Right ventricle myocardium inferior (tissue), 1 donor: Measurements from ENCODE around the gene SYNE1. TPM values are rescaled to one million over a fixed set of nuclear protein-coding genes. Genes with fewer than 3 reads are reported as not detected.
A peak's percentile ranks its signal among the peaks of the same experiment; 100 is the strongest.

Source experiments
- ATAC-seq: fragments of 200-7000 bp; cut with Tn5 transposase; one replicate; pipeline ENCODE4 v1.9.1; 2020; ENCODE audit warnings: mild to moderate bottlenecking, moderate library complexity
- DNase-seq: peaks from one replicate; pipeline ENCODE4 v3.0.0; 2021; ENCODE audit errors: missing footprints
- intact Hi-C: fragments of 100-400 bp; cut with DNase I; formaldehyde crosslinking; loops from one replicate; pipeline ENCODE4 v1.11.0; 2022
- total RNA-seq: library from RNA; stranded (reverse); fragmentation: NEBNext Ultra II Directional; extraction: Animal tissue kit (Norgen Biotek cat#: 25700); gene quantifications from one replicate; pipeline ENCODE4 v1.2.1, GENCODE V29; 2021
- donor health status: DM: no; HTN: yes; CAD: no; lungs with severe emphysema.

Gene SYNE1
- total RNA-seq, 1 donor from 2014 or later: 84.2 TPM

DNA sequence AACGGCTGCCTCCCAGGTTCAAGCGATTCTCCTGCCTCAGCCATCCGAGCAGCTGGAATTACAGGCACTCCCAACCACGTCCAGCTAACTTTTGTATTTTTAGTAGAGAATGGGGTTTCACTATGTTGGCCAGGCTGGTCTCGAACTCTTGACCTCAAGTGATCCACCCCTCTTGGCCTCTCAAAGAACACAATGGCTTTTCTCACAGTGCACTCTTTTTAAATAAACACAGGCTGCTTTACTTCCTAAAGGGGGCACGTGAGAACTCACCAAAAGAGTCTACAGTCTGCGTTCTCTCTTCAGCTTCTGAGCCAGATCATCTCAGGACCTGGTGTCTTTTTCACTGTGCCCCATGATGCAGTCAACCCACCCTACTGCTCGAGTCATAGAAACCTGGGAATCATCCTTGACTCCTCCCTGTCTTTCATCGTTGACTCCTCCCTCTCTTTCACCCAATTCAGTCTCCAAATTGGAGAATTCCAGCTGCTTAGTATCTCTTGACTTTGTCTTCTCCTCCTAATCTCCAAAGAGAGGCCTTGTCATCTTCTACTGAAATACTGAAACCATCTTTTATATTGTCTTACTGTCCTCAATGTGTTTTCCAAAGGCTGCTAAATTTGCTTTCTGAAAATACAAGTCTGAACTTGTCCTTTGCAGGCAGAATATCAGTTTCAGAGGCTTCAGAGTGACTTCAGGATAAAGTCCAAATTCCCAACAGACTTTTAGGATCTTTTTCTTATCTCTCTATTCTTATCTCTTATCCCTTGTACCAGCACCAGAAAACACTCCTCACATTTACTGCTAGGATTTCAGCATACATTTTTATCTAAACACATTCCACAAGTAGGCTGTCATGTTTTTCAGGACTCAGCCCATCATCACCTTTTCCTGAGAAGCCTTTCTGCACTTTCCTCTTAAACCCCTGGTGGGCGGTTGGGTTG lies 323.4 kb downstream of the SYNE1 start:
- ATAC-seq (peak; percentile 54), DNase-seq (no peak)
- intact Hi-C loops: no loop called here

DNA sequence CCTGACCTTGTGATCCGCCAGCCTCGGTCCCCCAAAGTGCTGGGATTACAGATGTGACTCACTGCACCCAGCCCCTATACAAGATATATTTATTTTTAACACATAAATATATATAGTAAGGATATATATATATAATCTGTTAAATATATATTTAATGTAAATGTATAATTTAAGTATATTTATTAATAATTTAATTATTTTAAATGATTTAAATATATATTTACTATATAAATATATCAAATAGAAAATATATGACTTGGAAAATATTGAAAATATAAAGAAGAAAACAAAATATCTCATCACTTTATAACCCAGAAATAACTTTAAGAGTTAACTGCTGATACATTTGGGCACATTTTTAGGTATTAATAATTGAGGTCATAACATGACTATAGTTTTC lies 324.7 kb downstream of the SYNE1 start:
- intact Hi-C loops: no loop called here
- ATAC-seq (no peak), DNase-seq (no peak)

DNA sequence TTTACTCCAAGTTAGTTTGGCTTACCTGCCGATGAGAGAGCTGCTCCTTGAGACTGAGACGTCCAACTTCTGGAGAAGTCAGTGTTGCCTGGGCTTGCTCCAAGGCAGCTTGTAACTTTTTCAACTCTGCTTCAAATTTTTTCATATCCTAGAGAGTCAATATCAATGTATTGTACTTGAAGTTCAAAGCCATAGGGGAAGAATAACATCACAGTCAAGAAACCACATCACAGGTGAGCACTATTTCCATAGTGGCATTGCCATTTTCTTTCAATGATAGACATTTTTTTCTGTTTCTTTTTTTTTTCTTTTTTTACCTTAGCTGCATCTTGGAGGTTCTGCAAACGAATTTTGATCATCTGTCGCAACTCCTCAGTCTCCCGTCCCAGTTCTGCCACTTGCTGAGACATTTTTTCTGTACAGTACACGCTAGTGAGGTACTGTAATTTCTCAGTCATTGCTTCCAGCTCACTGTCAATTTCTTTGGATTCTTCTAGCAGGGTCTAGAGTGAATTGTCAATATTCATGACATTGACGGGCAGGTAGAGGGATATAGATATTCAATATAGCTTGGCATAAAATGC lies 326.7 kb downstream of the SYNE1 start:
- ATAC-seq: no peak
- intact Hi-C loops: no loop called here
- DNase-seq: no peak

DNA sequence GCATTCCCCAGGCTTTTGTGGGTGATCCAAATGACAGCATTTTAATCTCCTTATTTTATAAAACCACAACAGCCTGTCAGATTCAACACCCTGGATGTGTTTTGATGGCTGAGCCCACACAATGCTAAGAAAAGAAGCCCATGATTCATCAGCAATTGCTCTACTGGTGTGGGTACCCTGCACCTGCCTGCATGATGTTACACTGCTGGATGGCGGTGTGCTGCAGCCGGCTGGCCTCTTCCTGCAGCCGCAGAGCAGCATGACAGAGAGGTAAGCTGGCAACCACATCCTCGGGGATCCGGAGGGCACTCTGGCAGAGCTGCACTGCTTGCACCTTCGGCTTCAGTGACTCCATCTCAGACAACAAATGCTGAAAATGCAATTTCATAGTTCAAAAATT lies 327.5 kb downstream of the SYNE1 start:
- ATAC-seq: no peak
- intact Hi-C loops: no loop called here
- no peak for DNase-seq

GRCh38 chr6:152309006-152309405 lies 328.2 kb downstream of the SYNE1 start:
- ATAC-seq (no peak), DNase-seq (no peak)
- intact Hi-C loops: no loop called here

DNA sequence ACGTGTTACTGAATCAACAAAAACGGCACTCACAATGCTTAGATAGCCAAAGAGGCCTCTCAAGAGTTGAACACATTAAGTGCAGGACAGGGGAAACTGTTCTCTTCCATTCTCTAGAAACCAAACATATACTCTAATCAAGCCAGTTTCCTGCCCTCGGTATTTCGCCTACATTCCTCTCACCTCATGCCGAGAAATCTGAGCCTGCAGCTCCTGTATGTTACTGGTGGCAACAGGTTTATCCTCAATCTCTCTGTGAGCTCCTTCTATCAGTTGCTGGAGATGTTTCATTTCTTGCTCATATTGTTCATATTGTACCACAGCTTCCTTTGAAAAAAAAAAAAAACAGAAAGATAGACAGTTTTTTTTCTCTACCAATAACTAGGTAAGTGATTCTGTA lies 328.9 kb downstream of the SYNE1 start:
- ATAC-seq (no peak), DNase-seq (no peak)
- intact Hi-C loops: no loop called here

DNA sequence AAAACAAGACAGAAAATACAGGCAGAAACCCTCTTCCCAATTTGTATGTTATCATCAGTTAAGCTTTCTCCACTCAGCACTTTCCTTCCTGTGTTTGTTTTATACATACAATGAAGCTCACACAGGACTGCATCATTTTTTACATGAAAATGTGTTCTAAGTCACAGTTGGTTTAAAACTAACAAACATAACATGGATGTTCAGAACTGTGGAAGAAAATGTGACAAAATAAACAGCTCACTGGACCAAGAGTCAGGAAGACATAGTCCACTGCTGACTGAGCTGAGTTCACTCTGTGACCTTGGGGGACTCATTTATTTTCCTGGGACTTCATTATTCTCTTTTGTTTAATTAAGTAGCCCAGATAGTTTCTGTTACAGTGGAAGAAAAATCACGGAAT lies 331.5 kb downstream of the SYNE1 start:
- intact Hi-C loops: no loop called here
- no peak for DNase-seq
- no peak for ATAC-seq

GRCh38 chr6:152301765-152302568 lies 335.2 kb downstream of the SYNE1 start:
- intact Hi-C loops: no loop called here
- DNase-seq (peak; percentile 93), ATAC-seq (peak; percentile 97)

DNA sequence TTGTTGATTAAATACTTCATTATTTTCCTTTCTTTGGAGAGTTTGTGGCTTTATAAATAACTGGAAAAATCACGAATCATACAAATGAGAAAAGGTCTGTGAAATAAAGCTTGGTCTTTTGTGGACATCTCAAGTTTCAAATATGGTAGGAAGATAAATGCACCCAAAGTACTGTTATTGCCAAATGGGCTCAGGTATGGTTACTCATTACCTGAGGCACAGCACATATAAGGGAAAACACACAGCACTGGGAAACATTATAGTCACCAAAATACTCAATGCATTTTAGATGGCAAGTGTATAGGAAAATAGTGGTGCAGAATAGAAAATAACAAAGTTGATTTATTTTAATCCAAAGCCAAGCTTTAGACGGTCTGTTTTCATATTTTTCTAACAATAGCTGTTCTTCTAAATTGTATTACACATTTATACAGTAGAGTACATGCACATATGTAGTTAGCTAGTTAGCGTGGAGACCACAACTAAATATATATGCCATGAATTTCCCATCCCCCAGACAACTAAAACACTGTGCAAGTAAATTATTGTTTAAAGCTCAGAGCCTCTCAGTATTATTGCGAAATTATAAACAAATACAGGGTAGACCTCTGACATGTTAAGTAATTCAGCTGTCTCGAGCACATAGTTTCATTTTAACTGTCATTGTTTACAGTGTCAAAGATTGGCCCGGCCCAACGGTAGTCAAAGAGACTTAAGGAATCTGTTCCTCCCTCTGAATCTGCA lies 336.0 kb downstream of the SYNE1 start:
- ATAC-seq (peak; percentile 56), DNase-seq (no peak)
- intact Hi-C loops: no loop called here

- DNase-seq (no peak), ATAC-seq (no peak)
- intact Hi-C loops: no loop called here
Measured at GRCh38 chr6:152300517-152300916, 336.6 kb downstream of the SYNE1 start.

DNA sequence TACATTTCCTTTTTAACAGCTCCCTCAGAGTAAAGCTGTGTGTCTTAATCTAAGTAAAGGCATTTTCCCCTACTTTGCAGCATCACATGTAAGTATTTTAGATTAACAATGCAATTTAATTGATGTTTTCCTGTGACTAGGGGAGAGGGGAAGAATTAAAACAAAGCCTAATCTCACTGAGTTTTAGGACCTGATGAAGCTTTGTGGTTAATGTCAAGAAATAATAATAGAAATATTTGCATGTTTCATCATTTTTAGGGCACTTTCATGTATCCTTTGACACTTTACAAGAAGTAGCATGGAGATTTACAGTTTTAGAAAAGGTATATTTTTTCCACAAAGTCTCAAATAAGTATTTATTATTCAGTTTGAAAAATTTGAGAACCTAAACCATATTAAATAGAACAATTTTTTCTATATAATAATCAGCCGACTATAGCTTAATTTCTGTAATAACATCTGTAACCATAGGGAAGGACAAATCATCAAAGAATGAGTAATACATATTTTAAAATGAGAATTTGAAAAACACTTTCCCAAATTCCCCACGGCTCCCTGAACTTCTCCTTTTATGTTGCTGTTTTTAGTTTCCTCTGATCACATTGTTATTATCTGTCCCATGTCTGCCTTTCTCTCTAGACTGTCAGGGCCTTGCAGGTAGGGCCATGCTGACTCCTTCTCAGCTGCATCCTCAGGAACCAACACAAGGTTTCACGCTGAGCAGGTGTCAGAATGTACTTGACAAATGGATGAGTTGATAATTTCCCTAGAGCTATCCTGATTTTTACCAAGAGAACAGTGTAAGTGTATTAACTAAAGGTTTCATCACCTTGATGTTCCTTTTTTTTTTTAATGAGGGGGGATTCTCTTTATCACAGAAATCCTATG lies 338.1 kb downstream of the SYNE1 start:
- no peak for DNase-seq
- intact Hi-C loops: no loop called here
- ATAC-seq: no peak

- no peak for ATAC-seq
- intact Hi-C loops: no loop called here
Measured at GRCh38 chr6:152298055-152298647, 339.0 kb downstream of the SYNE1 start.

GRCh38 chr6:152296648-152297376 lies 340.4 kb downstream of the SYNE1 start:
- DNase-seq (no peak), ATAC-seq (peak; percentile 44)
- intact Hi-C loops: no loop called here

More at GRCh38 chr6:152298055-152298647, 339.0 kb downstream of the SYNE1 start:
- no peak for DNase-seq

GRCh38 chr6:152295920-152296319 lies 341.2 kb downstream of the SYNE1 start:
- intact Hi-C loops: no loop called here
- no peak for DNase-seq
- no peak for ATAC-seq

DNA sequence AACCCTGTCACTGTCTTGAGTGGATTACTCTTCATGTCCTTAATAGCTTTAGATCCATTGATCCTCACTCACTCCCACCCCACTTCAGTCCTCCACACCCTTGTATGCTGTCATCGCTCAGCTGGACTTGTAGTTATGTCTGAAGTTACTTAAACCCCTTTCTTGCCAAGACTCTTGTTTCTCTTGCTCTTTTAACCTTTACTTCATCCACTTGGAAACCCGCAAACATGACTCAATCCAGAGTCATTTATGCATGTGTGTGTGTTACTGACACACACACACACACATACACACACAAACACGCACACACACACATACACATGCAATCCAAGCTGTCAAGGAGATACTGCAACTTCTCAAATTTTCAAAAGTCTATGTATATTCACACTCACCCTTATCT lies 341.8 kb downstream of the SYNE1 start:
- ATAC-seq: no peak
- no peak for DNase-seq
- intact Hi-C loops: no loop called here

- ATAC-seq (no peak), DNase-seq (no peak)
- intact Hi-C loops: no loop called here
Measured at GRCh38 chr6:152293404-152293803, 343.8 kb downstream of the SYNE1 start.

GRCh38 chr6:152292555-152292954 lies 344.6 kb downstream of the SYNE1 start:
- DNase-seq (no peak), ATAC-seq (peak; percentile 57)
- intact Hi-C loops: no loop called here
